ENCODE results near the gene RAB7A.

The RAB7A gene

GRCh38 chr3:128726023-128727016 lies at the start of gene RAB7A:
RAB7A (plus strand) TSS chr3:128726183; CDS start chr3:128795368, 69,185 bp downstream.
- DNase-seq = peak; percentile 91

- DNase-seq = no peak
These were observed 46.6 kb upstream of the RAB7A start for GRCh38 chr3:128679338-128679737.

- peak; percentile 97 for DNase-seq
These were observed 45.2 kb upstream of the RAB7A start for GRCh38 chr3:128680603-128681368.

GRCh38 chr3:128681369-128681829 lies 44.6 kb upstream of the RAB7A start:
- DNase-seq = no peak

- DNase-seq = no peak
These were observed 42.0 kb upstream of the RAB7A start for GRCh38 chr3:128683957-128684356.

GRCh38 chr3:128684986-128685726 lies 40.8 kb upstream of the RAB7A start:
- DNase-seq = no peak

GRCh38 chr3:128686465-128686864 lies 39.5 kb upstream of the RAB7A start:
- no peak for DNase-seq

GRCh38 chr3:128689060-128689459 lies 36.9 kb upstream of the RAB7A start:
- no peak for DNase-seq

GRCh38 chr3:128693696-128694095 lies 32.3 kb upstream of the RAB7A start:
- no peak for DNase-seq

GRCh38 chr3:128697341-128697740 lies 28.6 kb upstream of the RAB7A start:
- DNase-seq = no peak

GRCh38 chr3:128698211-128699047 lies 27.6 kb upstream of the RAB7A start:
- no peak for DNase-seq

GRCh38 chr3:128701342-128702212 lies 24.4 kb upstream of the RAB7A start:
- DNase-seq = no peak

GRCh38 chr3:128702391-128702790 lies 23.6 kb upstream of the RAB7A start:
- no peak for DNase-seq

- DNase-seq = no peak
These were observed 22.4 kb upstream of the RAB7A start for GRCh38 chr3:128703561-128703960.

GRCh38 chr3:128706086-128706615 lies 19.8 kb upstream of the RAB7A start:
- DNase-seq = no peak

GRCh38 chr3:128707928-128708494 lies 18.0 kb upstream of the RAB7A start:
- no peak for DNase-seq

- DNase-seq = no peak
These were observed 16.9 kb upstream of the RAB7A start for GRCh38 chr3:128709038-128709437.

GRCh38 chr3:128709506-128710210 lies 16.3 kb upstream of the RAB7A start:
- no peak for DNase-seq

- no peak for DNase-seq
These were observed 15.1 kb upstream of the RAB7A start for GRCh38 chr3:128710816-128711433.

All from GOT3 (cell line).